AG09309 (cell line): ENCODE results near the gene KCNIP3.

Experiments
- DNase-seq: peaks from one replicate; pipeline ENCODE4 v3.0.0-alpha.2; 2010; ENCODE audit warnings: low read depth
- H3K4me3 ChIP-seq: 2 replicates; pipeline ENCODE4 v1.5.1; 2011; ENCODE audit warnings: mild to moderate bottlenecking, low read depth, low read length, moderate library complexity; ENCODE audit not compliant: control insufficient read depth
- TF ChIP-seq, protein P1 (sequence below): IDR thresholded peaks from 2 replicates; pipeline ENCODE4 v1.5.1; 2011; ENCODE audit warnings: mild to moderate bottlenecking, low read depth, low read length, inconsistent platforms; ENCODE audit not compliant: insufficient read depth, control insufficient read depth; ENCODE audit errors: missing control alignments

The KCNIP3 gene

DNA sequence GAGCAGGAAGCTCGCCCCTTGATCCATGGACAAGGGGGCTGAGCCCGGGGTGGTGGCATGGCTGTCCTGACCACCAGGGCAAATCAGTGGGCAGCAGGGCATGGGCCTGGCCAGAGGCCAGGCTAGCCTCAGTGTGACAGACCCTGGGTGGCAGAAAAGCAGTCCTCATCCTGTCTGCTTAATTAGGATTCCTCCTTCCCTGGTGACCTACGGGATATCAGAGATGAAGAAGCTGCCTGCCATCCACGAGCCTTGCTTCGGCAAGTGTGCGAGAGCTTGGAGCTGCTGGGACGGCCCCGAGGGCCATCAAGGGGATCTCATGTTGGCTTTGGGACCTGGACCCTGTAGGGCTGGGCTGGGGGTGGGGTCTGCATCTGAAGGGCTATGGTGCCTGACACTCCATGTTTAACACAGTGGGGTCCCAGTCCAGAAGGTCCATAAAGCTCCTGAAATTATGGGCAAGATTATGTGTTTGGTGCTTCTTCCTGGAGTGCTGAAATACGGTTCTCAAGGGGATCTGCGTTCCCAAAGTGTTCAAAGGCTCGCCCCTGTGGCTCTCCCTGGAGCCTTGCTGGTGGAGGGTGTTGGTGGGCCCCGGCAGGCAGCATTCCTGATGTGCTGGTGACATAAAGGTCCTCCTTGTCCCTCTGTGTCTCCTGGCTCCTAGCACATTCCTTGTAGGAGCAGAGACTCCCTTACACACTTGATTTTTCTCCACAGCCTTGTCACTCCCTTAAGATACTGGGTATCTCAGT is 52.6 kb downstream of the KCNIP3 start:
- H3K4me3 ChIP-seq, result no peak overlapping the region
- DNase-seq, result no peak
- TF ChIP-seq, protein P1, sequence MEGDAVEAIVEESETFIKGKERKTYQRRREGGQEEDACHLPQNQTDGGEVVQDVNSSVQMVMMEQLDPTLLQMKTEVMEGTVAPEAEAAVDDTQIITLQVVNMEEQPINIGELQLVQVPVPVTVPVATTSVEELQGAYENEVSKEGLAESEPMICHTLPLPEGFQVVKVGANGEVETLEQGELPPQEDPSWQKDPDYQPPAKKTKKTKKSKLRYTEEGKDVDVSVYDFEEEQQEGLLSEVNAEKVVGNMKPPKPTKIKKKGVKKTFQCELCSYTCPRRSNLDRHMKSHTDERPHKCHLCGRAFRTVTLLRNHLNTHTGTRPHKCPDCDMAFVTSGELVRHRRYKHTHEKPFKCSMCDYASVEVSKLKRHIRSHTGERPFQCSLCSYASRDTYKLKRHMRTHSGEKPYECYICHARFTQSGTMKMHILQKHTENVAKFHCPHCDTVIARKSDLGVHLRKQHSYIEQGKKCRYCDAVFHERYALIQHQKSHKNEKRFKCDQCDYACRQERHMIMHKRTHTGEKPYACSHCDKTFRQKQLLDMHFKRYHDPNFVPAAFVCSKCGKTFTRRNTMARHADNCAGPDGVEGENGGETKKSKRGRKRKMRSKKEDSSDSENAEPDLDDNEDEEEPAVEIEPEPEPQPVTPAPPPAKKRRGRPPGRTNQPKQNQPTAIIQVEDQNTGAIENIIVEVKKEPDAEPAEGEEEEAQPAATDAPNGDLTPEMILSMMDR, result no peak

DNA sequence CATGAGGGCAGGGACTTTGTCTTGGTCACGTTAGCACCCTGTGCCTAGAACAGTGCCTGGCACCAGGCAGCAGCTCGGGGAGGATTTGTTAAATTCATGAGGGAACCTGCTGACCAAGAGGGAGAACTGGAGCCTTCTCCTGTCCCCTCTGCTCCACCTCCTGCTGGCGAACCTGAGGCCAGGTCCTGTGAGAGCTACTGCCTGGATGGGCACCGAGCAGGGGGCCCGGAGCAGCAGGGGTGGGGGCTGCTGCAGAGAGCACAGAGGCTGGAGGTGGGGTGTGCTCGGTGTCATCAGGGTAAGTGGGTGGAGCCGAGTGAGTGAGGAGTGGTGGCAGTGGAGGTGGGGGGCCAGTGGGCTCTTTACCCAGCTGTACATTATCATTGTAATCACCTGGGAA is 53.2 kb downstream of the KCNIP3 start:
- no peak overlapping the region for H3K4me3 ChIP-seq
- TF ChIP-seq, protein P1, result no peak
- DNase-seq, result no peak

DNA sequence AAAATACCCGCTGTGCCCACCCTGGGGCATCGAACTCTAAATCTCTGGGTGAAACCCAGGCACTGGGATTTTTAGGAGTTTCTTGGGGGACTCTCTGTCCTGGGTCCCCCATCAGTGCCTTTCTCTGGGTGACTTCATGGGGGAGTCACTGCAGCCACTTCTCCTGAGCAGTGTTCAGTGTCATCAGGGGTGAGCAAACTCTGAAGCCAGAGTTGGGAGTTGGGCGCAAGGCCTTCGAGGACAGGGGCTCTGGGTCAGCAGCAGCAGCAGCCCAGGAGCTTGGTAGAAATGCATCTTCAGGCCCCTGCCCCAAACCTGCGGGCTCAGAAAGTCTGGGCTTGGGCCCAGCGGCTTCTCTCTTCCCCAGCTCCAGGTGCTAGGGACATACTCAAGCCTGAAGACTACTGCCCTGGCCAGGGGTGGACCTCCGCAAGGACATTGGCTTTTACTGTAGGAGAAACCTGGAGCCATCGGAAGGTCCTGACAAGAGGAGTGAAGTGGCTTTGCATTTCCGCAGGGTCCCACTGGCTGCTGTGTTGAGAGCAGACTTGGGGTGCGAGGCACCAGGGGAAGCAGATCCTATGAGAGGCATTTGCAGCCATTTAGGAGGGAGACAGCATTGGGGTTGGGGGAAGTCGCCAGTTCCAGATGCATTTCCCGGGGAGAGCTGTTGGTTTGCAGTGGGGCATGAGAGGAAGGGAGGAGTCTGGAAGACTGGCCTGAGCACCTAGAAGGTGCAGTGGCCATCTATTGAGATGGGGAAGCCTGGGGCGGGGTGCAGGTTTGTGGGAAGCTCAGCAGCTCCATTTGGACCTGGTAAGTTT is 53.8 kb downstream of the KCNIP3 start:
- H3K4me3 ChIP-seq, result no peak overlapping the region
- DNase-seq, result no peak
- TF ChIP-seq, protein P1, result no peak

DNA sequence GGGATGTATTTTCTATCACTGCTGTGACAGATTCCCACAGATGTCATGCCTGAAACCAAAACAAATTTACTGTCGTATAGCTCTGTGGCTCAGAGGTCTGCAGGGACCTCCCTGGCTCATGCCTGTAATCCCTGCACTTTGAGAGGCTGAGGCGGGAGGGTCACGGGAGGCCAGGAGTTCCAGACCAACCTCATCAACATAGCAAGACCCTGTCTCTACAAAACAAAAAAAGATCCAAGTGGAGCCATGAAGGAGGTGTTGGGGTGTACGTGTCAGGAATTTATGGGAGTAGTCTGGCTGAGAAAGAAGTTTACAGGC is 54.4 kb downstream of the KCNIP3 start:
- no peak overlapping the region for H3K4me3 ChIP-seq
- no peak for DNase-seq
- TF ChIP-seq, protein P1, result no peak

DNA sequence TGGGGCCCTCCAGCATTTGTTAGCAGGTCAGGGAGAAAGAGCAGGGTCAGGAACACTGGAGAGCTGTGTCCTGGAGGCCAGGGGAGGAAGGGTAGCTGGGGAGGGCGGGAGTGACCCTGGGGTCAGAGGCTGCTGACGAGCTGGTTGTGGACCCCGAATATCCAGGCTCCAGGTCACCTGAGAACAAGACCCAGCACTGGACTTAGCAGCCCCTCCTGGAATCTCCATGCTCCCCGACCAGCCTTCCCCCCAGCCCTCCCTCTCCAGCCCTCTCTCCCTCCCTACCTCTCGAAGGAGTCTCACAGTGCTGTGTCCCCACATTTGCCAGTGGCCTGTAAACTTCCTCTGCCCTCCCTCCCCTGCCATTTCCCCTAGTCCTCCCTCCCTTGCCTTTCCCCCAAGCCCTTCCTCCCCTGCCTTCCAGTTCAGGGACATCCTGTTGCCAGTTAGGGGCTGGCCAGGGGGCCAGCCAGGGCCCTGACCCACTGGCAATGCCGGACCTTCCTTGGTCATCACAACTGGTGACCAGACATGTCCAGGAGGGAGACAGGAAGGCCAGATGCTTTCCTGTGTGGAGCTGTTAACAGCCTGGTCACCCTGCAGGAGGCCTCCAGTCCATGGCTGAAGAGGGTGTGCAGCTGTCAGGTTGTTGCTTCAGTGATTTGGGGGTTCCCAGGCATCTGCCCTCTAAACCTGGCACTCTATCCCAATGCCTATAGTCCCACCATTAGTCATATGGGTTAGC is 55.3 kb downstream of the KCNIP3 start:
- no peak for DNase-seq
- TF ChIP-seq, protein P1, result no peak
- no peak overlapping the region for H3K4me3 ChIP-seq

DNA sequence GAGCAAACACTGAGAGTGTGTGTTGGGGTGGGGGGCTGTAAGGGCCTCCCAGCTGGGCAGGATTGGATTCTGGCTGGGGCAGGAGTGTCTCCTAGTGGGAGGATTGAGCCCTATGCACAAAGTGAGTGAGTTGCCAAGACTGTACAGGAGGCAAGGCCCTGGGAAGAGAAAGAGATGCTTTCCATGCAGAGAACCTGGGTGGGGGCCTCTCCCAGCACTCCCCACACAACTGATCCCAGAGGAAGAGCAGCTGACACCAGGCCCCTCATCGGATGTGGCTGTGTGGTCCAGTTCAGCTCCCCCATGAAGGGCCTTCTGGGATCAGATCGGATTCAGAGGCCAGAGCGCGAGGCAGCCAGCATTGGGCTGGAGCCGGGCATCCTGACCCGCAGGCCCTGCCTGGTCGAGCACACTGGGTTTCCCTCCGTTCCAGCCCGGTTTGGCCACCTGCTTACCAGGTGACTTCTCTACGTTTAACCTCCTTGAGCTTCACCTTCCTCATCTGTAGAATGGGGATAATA is 56.0 kb downstream of the KCNIP3 start:
- no peak for DNase-seq
- H3K4me3 ChIP-seq, result no peak overlapping the region
- TF ChIP-seq, protein P1, result no peak
